Endothelial cell of umbilical vein (primary cell): ENCODE data around the gene CXorf49B. TPM values are rescaled to one million over a fixed set of nuclear protein-coding genes. Genes with fewer than 3 reads are reported as not detected.
"Not testable (repeated sequence)": the region's sequence is repeated elsewhere in the genome, so short reads cannot be mapped to it uniquely, and the experiment has no call there.

Experiments used
- BruUV-seq: library from RNA; stranded (reverse); fragments of 400-500 nt; replicated peaks from 2 replicates; lab custom pipeline; 2021; lab: Mats Ljungman, UMichigan
- CTCF ChIA-PET: fragments of 300-600, 350-600 bp; sonication (Branson Sonifier 250); formaldehyde crosslinking; loops from one replicate; lab custom pipeline; 2021; ENCODE audit warnings: antibody characterized with exemption, inconsistent platforms; lab: Charles Lee
- POLR2A ChIA-PET: fragments of 300-600, 350-600 bp; sonication (Branson Sonifier 250); formaldehyde crosslinking; loops from one replicate; lab custom pipeline; 2021; ENCODE audit warnings: antibody characterized with exemption, inconsistent platforms; lab: Charles Lee
- DNase-seq: peaks from one replicate; pipeline ENCODE4 v3.0.0-alpha.2; 2011; ENCODE audit warnings: low read depth, low spot score
- FAIRE-seq: peaks from 2 replicates; lab custom pipeline; 2011; peaks lifted over from hg19 to GRCh38; lab: Jason Lieb, UNC
- H2AFZ ChIP-seq: 2 replicates; pipeline ENCODE4 v1.6.0; 2012; ENCODE audit warnings: low read depth, low read length, control low read depth, inconsistent platforms
- H3K27ac ChIP-seq: 2 replicates; pipeline ENCODE4 v1.5.1; 2011; ENCODE audit warnings: low read depth, mild to moderate bottlenecking, control low read depth, low read length, moderate library complexity; ENCODE audit not compliant: insufficient read depth
- H3K27me3 ChIP-seq, 2 experiments: 2 replicates each; pipeline versions ENCODE4 v1.6.0 to v1.6.1; 2011; ENCODE audit warnings: low read length in 2 of 2, mixed read lengths in 1 of 2; ENCODE audit not compliant: control insufficient read depth in 2 of 2, insufficient read depth in 2 of 2
- H3K36me3 ChIP-seq, 2 experiments: 2 replicates in 1 of 2; 3 replicates in 1 of 2; pipeline ENCODE4 v1.5.1; 2011; ENCODE audit warnings: low read length in 2 of 2, mild to moderate bottlenecking in 1 of 2, moderate library complexity in 1 of 2; ENCODE audit not compliant: control insufficient read depth in 2 of 2, insufficient read depth in 2 of 2; ENCODE audit errors: extremely low read depth in 1 of 2
- H3K4me1 ChIP-seq: 3 replicates; pipeline ENCODE4 v1.5.1; 2011; ENCODE audit warnings: mild to moderate bottlenecking, low read length; ENCODE audit not compliant: control insufficient read depth, insufficient read depth; ENCODE audit errors: extremely low read depth
- H3K4me2 ChIP-seq: 2 replicates; pipeline ENCODE4 v1.6.1; 2011; ENCODE audit warnings: low read length, control low read depth, mixed read lengths; ENCODE audit not compliant: insufficient read depth
- H3K4me3 ChIP-seq, 3 experiments: fragments of 200-600 bp in 1 of 3; sonication (generic), shearing (Covaris generic) in 1 of 3; replicated peaks in 1 of 3; 2 replicates each; pipeline ENCODE4 v1.5.1; 2011 to 2016; ENCODE audit warnings: control low read depth in 3 of 3, low read length in 3 of 3, mild to moderate bottlenecking in 2 of 3, inconsistent platforms in 1 of 3, low read depth in 1 of 3, moderate library complexity in 1 of 3; ENCODE audit not compliant: insufficient read depth in 1 of 3
- H3K79me2 ChIP-seq: 2 replicates; pipeline ENCODE4 v1.6.0; 2012; ENCODE audit warnings: low read length, inconsistent platforms; ENCODE audit not compliant: control insufficient read depth, insufficient read depth
- H3K9ac ChIP-seq: replicated peaks from 2 replicates; pipeline ENCODE3; 2011; ENCODE audit warnings: low read length, control low read depth; ENCODE audit not compliant: insufficient read depth; ENCODE audit errors: extremely low read depth
- H3K9me1 ChIP-seq: replicated peaks from 3 replicates; pipeline ENCODE4 v1.6.0; 2011; ENCODE audit warnings: mild to moderate bottlenecking, low read length; ENCODE audit not compliant: control insufficient read depth, insufficient read depth; ENCODE audit errors: extremely low read depth
- H3K9me3 ChIP-seq: replicated peaks from 2 replicates; pipeline ENCODE4 v1.5.1; 2012; ENCODE audit warnings: low read length, inconsistent platforms; ENCODE audit not compliant: control insufficient read depth, insufficient read depth
- H4K20me1 ChIP-seq: replicated peaks from 2 replicates; pipeline ENCODE3; 2011; ENCODE audit warnings: mild to moderate bottlenecking, low read length; ENCODE audit not compliant: control insufficient read depth, insufficient read depth; ENCODE audit errors: extremely low read depth
- dilution Hi-C: fragments of 300-500 bp; cut with MboI; formaldehyde crosslinking; loops from one replicate; pipeline ENCODE4 v1.15.0; 2019; ENCODE audit warnings: low sequenced_read_pairs; ENCODE audit not compliant: extremely low pct_ligation_motif_present
- intact Hi-C: fragments of 100-400 bp; cut with micrococcal nuclease; formaldehyde crosslinking; loops from one replicate; pipeline ENCODE4 v1.10.0; 2022
- polyA plus RNA-seq, 4 experiments: library from polyadenylated mRNA; depleted of rRNA in 3 of 4; stranded (reverse) in 3 of 4; unstranded in 1 of 4; fragments of >200 nt; gene quantifications; 2 replicates each; pipeline versions ENCODE4 v1.2.1 to v1.2.3, GENCODE V29; 2011 to 2012; ENCODE audit warnings: missing spikeins in 1 of 4
- total RNA-seq: library from RNA; stranded (reverse); gene quantifications from 2 replicates; pipeline ENCODE4 v1.2.3, GENCODE V29; 2021

Gene CXorf49B
- total and polyA plus RNA-seq, 2 donors (not counting 3 experiments of a cell fraction or from before 2014, with no cell fraction given), result not detected

- BruUV-seq, DNase-seq, H3K27ac ChIP-seq, H3K79me2 ChIP-seq, H3K4me3 ChIP-seq, H3K36me3 ChIP-seq, H2AFZ ChIP-seq, FAIRE-seq, H3K27me3 ChIP-seq, H3K9me3 ChIP-seq, H3K9ac ChIP-seq, H3K9me1 ChIP-seq, intact Hi-C loops, H3K4me2 ChIP-seq, POLR2A ChIA-PET, dilution Hi-C loops, H4K20me1 ChIP-seq, CTCF ChIA-PET, H3K4me1 ChIP-seq: not testable (repeated sequence)
Measured at GRCh38 chrX:71782225-71782949, 19.2 kb downstream of the CXorf49B start.

GRCh38 chrX:71782950-71783299 lies 19.8 kb downstream of the CXorf49B start:
- DNase-seq, CTCF ChIA-PET, H3K27me3 ChIP-seq, H3K9ac ChIP-seq, H2AFZ ChIP-seq, POLR2A ChIA-PET, dilution Hi-C loops, intact Hi-C loops, H3K9me1 ChIP-seq, BruUV-seq, H3K4me3 ChIP-seq, FAIRE-seq, H3K79me2 ChIP-seq, H3K4me1 ChIP-seq, H3K36me3 ChIP-seq, H3K4me2 ChIP-seq, H3K27ac ChIP-seq, H4K20me1 ChIP-seq, H3K9me3 ChIP-seq: not testable (repeated sequence)

GRCh38 chrX:71783569-71784347 lies 20.6 kb downstream of the CXorf49B start:
- H3K4me2 ChIP-seq, FAIRE-seq, DNase-seq, H3K9me3 ChIP-seq, H3K9me1 ChIP-seq, H4K20me1 ChIP-seq, POLR2A ChIA-PET, H2AFZ ChIP-seq, H3K4me3 ChIP-seq, H3K36me3 ChIP-seq, CTCF ChIA-PET, H3K27ac ChIP-seq, dilution Hi-C loops, H3K27me3 ChIP-seq, H3K9ac ChIP-seq, intact Hi-C loops, H3K79me2 ChIP-seq, BruUV-seq, H3K4me1 ChIP-seq: not testable (repeated sequence)

- H3K27me3 ChIP-seq, H3K27ac ChIP-seq, FAIRE-seq, CTCF ChIA-PET, POLR2A ChIA-PET, H3K36me3 ChIP-seq, H3K9me3 ChIP-seq, H2AFZ ChIP-seq, H3K79me2 ChIP-seq, intact Hi-C loops, H3K4me1 ChIP-seq, dilution Hi-C loops, DNase-seq, H4K20me1 ChIP-seq, H3K9me1 ChIP-seq, H3K9ac ChIP-seq, H3K4me3 ChIP-seq, H3K4me2 ChIP-seq, BruUV-seq: not testable (repeated sequence)
Measured at GRCh38 chrX:71784348-71784983, 21.3 kb downstream of the CXorf49B start.
